Activated CD4-positive, alpha-beta T cell treated with anti-CD3 and anti-CD28 coated beads for 48 hours (primary cell): Measurements from ENCODE around the gene NKD2.
"Not testable (repeated sequence)": the region's sequence is repeated elsewhere in the genome, so short reads cannot be mapped to it uniquely, and the experiment has no call there.

Experiments used
- DNase-seq: peaks from one replicate; pipeline ENCODE4 v3.0.0-alpha.2; 2020

The NKD2 gene

DNA sequence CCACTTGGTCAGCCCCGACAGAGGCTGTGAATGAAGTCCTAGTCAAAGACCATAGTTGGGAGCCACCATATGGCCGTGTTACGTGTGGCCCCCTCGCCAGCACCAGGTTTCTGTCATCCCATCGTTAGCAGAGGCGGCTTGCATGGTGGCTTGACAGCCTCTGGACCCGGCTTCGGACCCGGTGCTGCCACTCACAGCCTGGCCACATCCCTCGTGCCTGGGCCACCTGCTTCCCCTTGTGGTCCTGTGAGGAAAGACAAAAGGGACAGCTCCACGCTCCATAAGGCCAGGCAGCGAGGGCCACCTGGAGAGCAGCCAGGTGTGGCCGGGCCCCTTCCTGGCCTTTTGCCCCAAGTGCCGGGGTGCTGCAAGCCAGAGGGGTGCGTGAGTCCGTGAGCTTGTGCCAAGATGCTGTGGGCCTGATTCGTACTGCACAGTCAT, 6.2 kb downstream of the NKD2 start:
- no peak for DNase-seq

DNA sequence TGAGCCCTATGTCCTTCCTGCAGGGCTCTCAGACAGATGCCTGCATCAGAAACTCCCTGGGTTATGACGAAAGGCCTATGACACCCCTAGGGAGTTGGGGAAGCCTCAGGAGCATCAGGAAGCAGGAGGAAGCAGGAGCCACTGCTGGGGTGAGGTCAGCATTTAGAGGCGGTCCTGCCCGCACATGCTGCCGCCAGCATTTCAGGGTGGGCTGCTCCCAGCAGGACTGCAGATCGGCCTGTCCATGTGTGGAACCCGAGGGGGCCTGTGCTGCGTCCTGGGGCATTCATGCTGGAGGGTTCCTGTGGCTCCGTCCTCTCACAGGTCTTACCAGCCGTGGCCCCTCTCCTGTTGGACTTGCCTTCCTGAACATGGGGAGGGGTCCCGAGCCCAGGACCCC, 6.9 kb downstream of the NKD2 start:
- no peak for DNase-seq

- DNase-seq, result no peak
These were observed 7.4 kb downstream of the NKD2 start for GRCh38 chr5:1016036-1016435.

GRCh38 chr5:1016476-1016875, 7.9 kb downstream of the NKD2 start:
- no peak for DNase-seq

DNA sequence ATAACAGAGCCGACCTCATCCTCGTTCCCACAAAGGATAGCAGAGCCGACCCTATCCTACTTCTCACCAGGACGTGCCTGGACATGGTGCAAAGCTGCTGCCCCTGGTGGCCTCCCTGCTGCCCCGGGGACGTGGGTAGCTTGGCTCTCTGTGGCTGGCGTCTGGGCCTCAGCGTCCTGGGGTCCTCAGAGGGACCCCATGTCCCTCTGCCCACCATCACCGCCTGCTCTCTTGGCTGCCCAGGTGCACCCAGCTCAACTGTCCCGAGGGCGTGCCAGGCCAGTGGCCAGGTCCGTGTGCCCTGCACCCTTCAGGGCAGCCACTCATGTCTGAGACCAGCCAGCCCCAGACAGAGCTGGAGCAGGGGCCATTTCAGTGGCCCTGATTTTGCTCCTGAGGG, 8.5 kb downstream of the NKD2 start:
- no peak for DNase-seq

DNA sequence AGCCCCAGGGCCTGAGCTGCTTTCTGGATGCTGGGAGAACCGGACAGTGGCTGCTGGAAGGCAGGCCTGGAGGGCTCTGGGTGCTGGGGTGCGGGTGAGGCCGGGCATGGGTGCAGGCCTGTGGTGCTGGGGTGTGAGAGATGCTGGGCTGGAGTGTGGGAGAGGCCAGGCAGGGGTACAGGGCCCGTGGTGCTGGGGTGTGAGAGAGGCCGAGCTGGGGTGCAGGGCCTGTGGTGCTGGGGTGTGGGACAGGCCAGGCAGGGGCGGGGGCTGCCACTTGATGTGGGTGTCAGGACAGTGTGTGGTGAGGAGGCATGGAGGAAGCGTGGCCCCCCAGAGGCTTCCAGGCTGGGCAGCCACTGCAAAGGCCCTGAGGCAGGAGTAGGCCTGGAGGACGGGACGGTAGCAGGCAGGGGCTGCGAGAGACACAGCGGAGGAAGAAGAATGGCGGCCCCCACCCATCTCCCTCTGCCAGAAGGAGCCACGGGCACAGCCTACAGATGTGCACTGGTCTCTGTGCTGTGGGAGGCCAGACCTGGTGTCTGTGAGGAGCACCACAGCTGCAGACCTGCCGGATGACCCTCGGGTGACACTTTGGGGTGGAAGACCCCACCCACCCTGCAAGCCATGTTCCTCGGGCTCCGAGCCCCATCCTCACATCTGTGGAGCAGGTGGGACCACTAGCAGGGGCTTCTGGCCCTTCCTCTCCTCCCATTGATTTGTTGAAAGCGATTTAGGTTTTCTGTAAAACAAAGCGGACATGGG, 9.3 kb downstream of the NKD2 start:
- DNase-seq, result no peak

- no peak for DNase-seq
These were observed 10.0 kb downstream of the NKD2 start for GRCh38 chr5:1018596-1018995.

- DNase-seq, result no peak
These were observed 10.7 kb downstream of the NKD2 start for GRCh38 chr5:1019001-1019905.

DNA sequence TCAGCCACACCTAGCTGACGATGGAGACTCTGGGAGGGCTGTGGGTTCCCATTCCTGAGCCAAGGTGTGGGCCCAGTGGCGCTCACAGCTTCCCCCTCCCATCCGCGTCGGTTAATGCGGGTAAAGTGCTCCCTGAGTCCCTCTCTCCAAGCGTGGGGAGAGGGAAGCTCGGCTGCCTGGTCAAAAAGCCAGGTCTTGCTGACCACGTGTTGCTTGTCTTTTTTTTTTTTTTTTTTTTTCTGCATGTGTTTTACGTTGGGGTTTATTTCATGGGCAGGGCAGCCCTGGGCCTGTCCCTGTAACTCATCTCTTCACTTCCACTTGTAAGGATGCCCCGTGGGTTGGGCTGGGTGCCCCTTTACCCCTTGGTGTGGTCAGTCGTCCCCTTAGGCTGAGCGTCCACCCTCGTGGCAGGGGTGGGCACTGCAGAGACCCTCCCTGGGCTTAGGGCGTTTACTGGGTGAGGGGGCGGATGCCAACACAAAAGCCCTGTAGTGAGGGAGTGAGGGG, 11.9 kb downstream of the NKD2 start:
- DNase-seq, result no peak

- no peak for DNase-seq
These were observed 12.8 kb downstream of the NKD2 start for GRCh38 chr5:1021136-1021968.

- DNase-seq, result not testable (repeated sequence)
These were observed 13.4 kb downstream of the NKD2 start for GRCh38 chr5:1021969-1022336.

DNA sequence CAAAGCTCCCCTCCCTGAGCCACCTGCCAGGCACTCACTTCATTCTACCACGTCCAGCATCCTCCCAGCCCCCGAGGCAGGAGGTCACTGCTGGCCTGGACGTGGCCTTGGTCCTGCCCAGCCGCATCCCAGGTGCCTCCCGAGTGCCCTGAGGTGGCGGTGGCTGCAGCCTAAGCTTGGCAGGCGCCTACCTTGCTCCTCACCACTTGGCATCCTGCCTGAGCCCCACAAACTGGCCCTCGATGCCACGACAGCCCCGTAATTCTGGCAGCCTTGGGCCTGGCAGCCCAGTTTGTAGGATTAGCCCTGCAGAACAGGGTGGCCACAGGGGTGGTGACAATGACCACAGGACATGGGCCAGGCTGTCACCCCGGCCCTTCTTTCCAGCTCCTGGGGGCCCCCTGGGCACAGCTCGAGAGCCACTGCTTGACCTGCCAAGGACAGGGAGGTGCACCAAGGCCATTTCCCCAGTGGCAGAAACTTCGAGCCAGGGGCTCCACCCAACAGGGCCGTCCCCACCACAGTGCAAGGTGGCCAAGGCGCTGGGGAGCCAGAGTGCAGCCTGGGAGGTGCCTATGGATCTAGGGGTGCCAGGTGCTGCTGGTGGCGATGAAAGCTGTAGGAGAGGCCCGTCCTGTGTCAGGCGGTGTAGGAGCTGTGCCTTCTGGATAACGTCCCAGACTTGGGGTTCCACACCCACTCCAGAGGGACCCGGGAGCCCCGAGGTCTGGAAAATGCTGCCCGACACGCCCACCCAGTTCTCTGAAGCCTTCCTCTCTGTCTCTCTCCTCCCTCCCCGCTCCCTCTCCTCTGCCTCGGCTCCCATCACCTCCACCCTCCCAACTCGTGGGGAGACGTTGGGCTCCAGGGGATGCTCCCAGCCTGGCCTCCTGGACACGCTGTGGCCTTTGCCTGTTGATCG, 18.4 kb downstream of the NKD2 start:
- DNase-seq, result no peak

DNA sequence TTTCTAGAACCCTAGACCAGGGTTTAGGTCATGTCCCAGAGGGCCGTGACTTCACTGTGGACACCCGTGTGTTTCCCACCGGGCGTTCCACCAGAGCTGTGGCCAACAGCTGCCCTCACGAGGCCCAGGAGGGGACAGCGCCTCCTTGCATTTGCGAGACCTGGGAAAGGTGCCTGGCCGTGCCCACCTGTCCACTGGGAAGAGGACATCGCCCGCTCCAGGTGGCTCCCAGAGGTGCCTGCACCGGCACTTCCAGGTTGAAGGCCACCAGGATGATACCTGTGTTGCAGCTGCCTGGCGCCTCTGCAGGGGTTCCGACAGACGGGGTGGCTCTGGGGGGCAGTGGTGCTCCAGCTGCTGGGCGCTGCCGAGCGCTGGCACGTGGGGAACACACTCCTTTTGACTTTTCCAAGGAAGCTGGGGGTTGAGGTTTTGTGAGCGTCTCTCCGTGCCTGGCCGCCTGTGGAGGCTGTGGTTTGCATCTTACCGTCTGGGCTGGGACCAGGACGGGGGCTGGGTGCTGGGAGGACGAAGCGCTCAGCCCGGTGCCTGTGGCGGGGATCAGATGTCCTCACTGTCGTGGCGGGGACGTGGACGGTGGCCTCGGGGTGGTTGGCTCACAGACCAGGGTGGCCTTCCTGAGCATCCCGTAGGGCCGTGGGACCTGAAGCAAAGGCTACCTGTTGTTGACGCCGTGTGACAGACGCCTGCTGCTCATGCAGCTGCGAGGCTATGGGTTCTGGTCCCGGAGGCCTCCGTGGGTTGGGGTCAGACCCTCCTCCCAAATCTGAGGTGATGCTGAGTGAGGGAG, 19.2 kb downstream of the NKD2 start:
- no peak for DNase-seq

DNA sequence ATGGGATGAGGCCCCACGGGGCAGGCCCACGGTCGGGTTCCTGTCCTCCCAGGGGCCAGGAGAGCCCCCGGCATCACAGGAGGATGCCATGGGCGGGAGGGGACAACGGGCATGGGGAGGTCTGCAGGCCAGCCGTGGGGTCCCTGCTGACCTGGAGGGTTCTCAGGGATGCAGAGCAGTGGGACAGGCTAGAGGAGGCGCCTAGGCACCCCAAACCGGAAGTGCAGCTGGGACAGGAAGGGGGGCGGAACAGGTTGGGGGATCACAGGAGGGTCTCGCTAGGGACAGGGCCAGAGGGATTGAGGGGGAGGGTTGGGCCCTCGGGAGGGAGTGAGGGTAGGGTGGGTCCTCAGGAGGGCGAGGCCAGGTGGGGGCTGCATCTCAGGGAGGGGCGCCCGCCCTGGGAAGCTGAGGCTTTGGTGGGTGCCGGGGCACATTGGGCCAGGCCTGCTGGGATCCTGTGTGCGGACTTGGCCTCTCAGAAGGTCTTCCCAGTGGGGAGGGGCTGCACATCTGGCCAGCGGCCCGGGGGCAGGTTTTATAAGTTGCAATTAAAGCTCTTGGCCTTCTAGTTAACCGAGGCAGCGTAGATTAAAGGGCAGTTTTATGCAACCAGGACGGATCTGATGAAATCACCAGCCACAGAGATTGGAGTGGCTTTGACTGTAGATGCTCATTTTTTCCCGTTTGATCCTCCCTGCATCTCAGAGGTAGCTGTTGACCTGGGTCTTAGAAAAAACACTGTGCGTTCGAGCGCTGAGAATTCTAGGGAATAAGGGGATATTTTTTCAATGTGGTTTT, 20.1 kb downstream of the NKD2 start:
- no peak for DNase-seq

DNA sequence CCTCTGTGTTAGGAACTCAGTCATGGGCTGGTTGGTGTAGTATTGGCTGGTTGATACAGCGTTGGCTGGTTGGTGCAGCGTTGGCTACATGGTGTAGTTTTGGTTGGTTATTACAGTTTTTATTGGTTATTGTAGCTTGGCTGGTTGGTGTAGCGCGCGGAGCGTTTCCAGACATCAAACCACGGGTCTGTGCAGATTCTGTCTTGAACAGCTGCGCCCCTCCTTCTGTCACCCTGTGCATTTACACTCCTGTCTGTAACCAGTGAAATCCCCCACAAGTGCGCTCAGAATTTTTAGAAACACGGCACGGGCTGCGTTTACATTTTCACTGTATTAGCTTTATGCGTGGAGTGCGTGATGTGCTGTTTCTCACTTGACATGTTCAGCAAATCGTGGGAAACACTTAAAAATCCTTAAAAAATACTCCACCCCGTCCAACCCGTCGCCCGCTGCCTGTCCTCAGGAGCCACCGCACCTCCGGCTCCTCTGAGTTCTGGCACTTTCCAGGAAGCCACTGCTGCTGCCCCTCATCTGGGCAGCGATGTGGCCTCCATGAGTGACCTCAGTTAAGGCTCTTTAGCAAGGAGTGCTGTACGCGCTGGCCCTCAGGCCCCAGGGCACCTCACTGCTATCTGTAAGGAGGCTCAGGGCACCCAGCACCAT, 20.8 kb downstream of the NKD2 start:
- DNase-seq, result no peak

DNA sequence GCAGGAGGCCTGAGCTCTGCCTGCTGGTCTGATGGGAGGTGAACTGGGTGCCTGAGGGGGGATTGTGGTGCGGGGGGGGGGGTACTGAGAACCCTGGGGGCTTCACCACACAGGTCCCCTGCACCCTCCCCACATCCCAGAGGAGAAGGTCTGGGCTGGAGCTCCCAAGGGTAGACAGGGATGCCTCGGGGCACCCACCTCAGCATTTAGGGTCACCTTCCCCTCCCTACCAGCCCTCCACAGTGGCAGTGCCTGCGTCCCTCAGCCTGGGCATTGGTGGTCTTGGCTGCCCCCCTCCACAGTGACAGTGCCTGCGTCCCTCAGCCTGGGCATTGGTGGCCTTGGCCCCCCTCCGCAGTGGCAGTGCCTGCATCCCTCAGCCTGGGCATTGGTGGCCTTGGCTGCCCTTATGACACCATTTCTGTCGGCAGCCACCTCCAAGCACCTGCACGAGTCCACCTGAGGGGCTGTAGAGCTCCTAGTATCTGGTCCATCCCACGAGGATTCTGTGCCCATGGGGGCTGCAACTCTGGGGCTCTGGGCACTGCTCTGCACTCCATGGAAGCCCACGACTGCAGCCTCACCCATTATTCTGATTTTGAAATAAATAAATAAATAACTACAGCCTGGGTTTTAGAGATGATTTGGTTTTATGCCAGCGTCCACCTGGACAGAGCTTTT, 21.5 kb downstream of the NKD2 start:
- DNase-seq, result no peak

- no peak for DNase-seq
These were observed 22.2 kb downstream of the NKD2 start for GRCh38 chr5:1030801-1031271.

DNA sequence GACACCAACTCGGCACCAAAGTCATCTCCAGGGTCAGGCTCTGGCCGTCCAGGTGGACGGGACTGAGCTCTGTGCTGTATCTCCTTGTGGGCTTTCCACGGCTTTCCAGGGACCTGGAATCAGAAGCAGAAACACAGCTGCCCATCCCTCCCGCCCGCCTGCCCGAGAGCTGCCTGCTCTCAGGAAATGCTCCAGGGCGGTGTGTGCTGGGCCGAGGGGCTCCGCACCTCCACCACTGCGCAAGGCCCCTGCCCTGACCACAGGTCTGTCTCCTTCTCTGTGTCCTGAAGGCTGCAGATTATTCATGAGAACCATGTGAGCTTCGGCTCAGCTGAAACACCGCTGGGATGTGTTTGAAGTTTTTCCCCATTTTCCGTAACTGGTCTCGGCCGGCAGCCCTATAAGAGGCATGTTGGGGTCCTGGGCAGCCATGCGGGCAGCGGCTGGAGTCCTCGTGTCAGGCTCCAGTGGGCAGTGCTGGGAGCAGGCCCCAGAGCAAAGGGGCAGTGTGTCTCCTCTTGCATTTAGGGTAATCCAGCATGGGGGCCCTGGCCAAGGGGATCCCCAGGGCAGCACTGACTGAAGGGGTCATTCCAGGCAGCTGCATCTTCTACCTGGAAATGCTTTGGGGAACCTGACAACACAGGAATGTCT, 22.8 kb downstream of the NKD2 start:
- no peak for DNase-seq
